ENCODE results near the gene HMOX1.
"Not testable (repeated sequence)": the region's sequence is repeated elsewhere in the genome, so short reads cannot be mapped to it uniquely, and the experiment has no call there.

Gene HMOX1

GRCh38 chr22:35437049-35437448 is 56.2 kb downstream of the HMOX1 start:
- Histone ChIP-seq H3K4me1 (ENCODE audit: control insufficient read depth, insufficient read depth, low read length) (peaks cover 2% of the 10 kb centered on the region), H3K4me3 (ENCODE audit: low read length) (no peak overlapping the region), H3K36me3 (ENCODE audit: control insufficient read depth, insufficient read depth, low read length) (no peaks in the 10 kb centered on the region), H3K27ac (ENCODE audit: low read depth, low read length) (no peak overlapping the region), H3K9ac (ENCODE audit: low read length) (no peak overlapping the region), H3K27me3 (ENCODE audit: control insufficient read depth, insufficient read depth, low read length) (no peaks in the 10 kb centered on the region)

GRCh38 chr22:35438673-35439364 is 57.9 kb downstream of the HMOX1 start:
- H3K27me3 ChIP-seq (ENCODE audit: control insufficient read depth, insufficient read depth, low read length); H3K9ac ChIP-seq (ENCODE audit: low read length); H3K4me1 ChIP-seq (ENCODE audit: control insufficient read depth, insufficient read depth, low read length); H3K27ac ChIP-seq (ENCODE audit: low read depth, low read length); H3K36me3 ChIP-seq (ENCODE audit: control insufficient read depth, insufficient read depth, low read length); H3K4me3 ChIP-seq (ENCODE audit: low read length): not testable (repeated sequence)

- Histone ChIP-seq H3K4me3 (ENCODE audit: low read length) (no peak overlapping the region), H3K36me3 (ENCODE audit: control insufficient read depth, insufficient read depth, low read length) (no peaks in the 10 kb centered on the region), H3K4me1 (ENCODE audit: control insufficient read depth, insufficient read depth, low read length) (no peaks in the 10 kb centered on the region), H3K27me3 (ENCODE audit: control insufficient read depth, insufficient read depth, low read length) (no peaks in the 10 kb centered on the region), H3K9ac (ENCODE audit: low read length) (no peak overlapping the region), H3K27ac (ENCODE audit: low read depth, low read length) (no peak overlapping the region)
Observed at GRCh38 chr22:35439365-35439717, 58.4 kb downstream of the HMOX1 start.

GRCh38 chr22:35440129-35440528 is 59.2 kb downstream of the HMOX1 start:
- Histone ChIP-seq H3K4me3 (ENCODE audit: low read length) (no peak overlapping the region), H3K27ac (ENCODE audit: low read depth, low read length) (no peak overlapping the region), H3K4me1 (ENCODE audit: control insufficient read depth, insufficient read depth, low read length) (no peaks in the 10 kb centered on the region), H3K9ac (ENCODE audit: low read length) (no peak overlapping the region), H3K36me3 (ENCODE audit: control insufficient read depth, insufficient read depth, low read length) (no peaks in the 10 kb centered on the region), H3K27me3 (ENCODE audit: control insufficient read depth, insufficient read depth, low read length) (no peaks in the 10 kb centered on the region)

GRCh38 chr22:35441489-35442100 is 60.7 kb downstream of the HMOX1 start:
- Histone ChIP-seq H3K4me3 (ENCODE audit: low read length) (no peak overlapping the region), H3K9ac (ENCODE audit: low read length) (no peak overlapping the region), H3K36me3 (ENCODE audit: control insufficient read depth, insufficient read depth, low read length) (no peaks in the 10 kb centered on the region), H3K27me3 (ENCODE audit: control insufficient read depth, insufficient read depth, low read length) (no peaks in the 10 kb centered on the region), H3K4me1 (ENCODE audit: control insufficient read depth, insufficient read depth, low read length) (peaks cover 9% of the 10 kb centered on the region), H3K27ac (ENCODE audit: low read depth, low read length) (no peak overlapping the region)

GRCh38 chr22:35442471-35442870 is 61.6 kb downstream of the HMOX1 start:
- Histone ChIP-seq H3K9ac (ENCODE audit: low read length) (no peak overlapping the region), H3K4me3 (ENCODE audit: low read length) (no peak overlapping the region), H3K27ac (ENCODE audit: low read depth, low read length) (no peak overlapping the region), H3K27me3 (ENCODE audit: control insufficient read depth, insufficient read depth, low read length) (no peaks in the 10 kb centered on the region), H3K36me3 (ENCODE audit: control insufficient read depth, insufficient read depth, low read length) (no peaks in the 10 kb centered on the region), H3K4me1 (ENCODE audit: control insufficient read depth, insufficient read depth, low read length) (peaks cover 15% of the 10 kb centered on the region)

- Histone ChIP-seq H3K27me3 (ENCODE audit: control insufficient read depth, insufficient read depth, low read length) (no peaks in the 10 kb centered on the region), H3K27ac (ENCODE audit: low read depth, low read length) (no peak overlapping the region), H3K4me1 (ENCODE audit: control insufficient read depth, insufficient read depth, low read length) (peaks cover 19% of the 10 kb centered on the region), H3K9ac (ENCODE audit: low read length) (no peak overlapping the region), H3K36me3 (ENCODE audit: control insufficient read depth, insufficient read depth, low read length) (no peaks in the 10 kb centered on the region), H3K4me3 (ENCODE audit: low read length) (no peak overlapping the region)
Observed at GRCh38 chr22:35443338-35443737, 62.4 kb downstream of the HMOX1 start.

Measured in rectal smooth muscle tissue (tissue), 1 donor.